T-cell (primary cell): ENCODE results near the gene ZNF263. TPM values are rescaled to one million over a fixed set of nuclear protein-coding genes. Genes with fewer than 3 reads are reported as not detected.

Experiments used
- ATAC-seq, 4 experiments: fragments of 200-7000 bp in 3 of 4; fragments of 150-1000 bp in 1 of 4; cut with Tn5 transposase; replicated peaks in 1 of 4; 1 replicate in 3 of 4; 2 replicates in 1 of 4; pipeline ENCODE4 v1.10.0; 2021; ENCODE audit warnings: moderate library complexity in 3 of 4, mild to moderate bottlenecking in 2 of 4, moderate number of reproducible peaks in 1 of 4
- CTCF ChIA-PET, 2 donors: fragments of 300-600 bp; sonication (Branson Sonifier 250); formaldehyde crosslinking; loops; one replicate each; lab custom pipeline; 2022; ENCODE audit warnings: antibody characterized with exemption in 2 of 2; lab: Charles Lee
- POLR2A ChIA-PET, 2 donors: fragments of 300-600 bp; sonication (Branson Sonifier 250); formaldehyde crosslinking; loops; one replicate each; lab custom pipeline; 2022; ENCODE audit warnings: antibody characterized with exemption in 2 of 2; lab: Charles Lee
- DNase-seq, 35 experiments: peaks; one replicate each; pipeline versions ENCODE4 v3.0.0 to v3.0.0-alpha.2; 2013 to 2023
- H3K27ac ChIP-seq: one replicate; pipeline ENCODE4 v1.5.1; 2013; ENCODE audit warnings: low read length
- H3K27me3 ChIP-seq, 2 experiments: replicated peaks in 1 of 2; 1 replicate in 1 of 2; 2 replicates in 1 of 2; pipeline versions ENCODE4 v1.6.1 to v1.7.0; 2013; ENCODE audit warnings: low read length in 1 of 2, mixed read lengths in 1 of 2; ENCODE audit not compliant: control insufficient read depth in 2 of 2, insufficient read depth in 2 of 2; ENCODE audit errors: extremely low read depth in 1 of 2
- H3K36me3 ChIP-seq, 2 donors: 1 replicate in 1 of 2; 2 replicates in 1 of 2; pipeline versions ENCODE4 v1.6.1 to v1.7.0; 2013; ENCODE audit warnings: low read length in 1 of 2; ENCODE audit not compliant: control insufficient read depth in 2 of 2, insufficient read depth in 1 of 2; ENCODE audit errors: extremely low read depth in 1 of 2
- H3K4me1 ChIP-seq, 2 experiments: 1 replicate in 1 of 2; 2 replicates in 1 of 2; pipeline versions ENCODE4 v1.6.1 to v1.7.0; 2013; ENCODE audit warnings: low read length in 2 of 2, mixed read lengths in 1 of 2; ENCODE audit not compliant: insufficient read depth in 2 of 2, control insufficient read depth in 1 of 2; ENCODE audit errors: extremely low read depth in 1 of 2
- H3K4me3 ChIP-seq, 2 donors: 1 replicate in 1 of 2; 2 replicates in 1 of 2; pipeline versions ENCODE4 v1.5.1 to v1.7.0; 2013; ENCODE audit warnings: mild to moderate bottlenecking in 2 of 2, low read length in 1 of 2, moderate library complexity in 1 of 2; ENCODE audit not compliant: control insufficient read depth in 1 of 2; ENCODE audit errors: extremely low read depth in 1 of 2
- H3K9me3 ChIP-seq: 2 replicates; pipeline ENCODE4 v1.7.0; 2013
- H3K27ac Mint-ChIP-seq, 2 donors: one replicate each; pipeline ENCODE4 v1.8.0; 2020 to 2021; ENCODE audit warnings: mild to moderate bottlenecking in 2 of 2, mixed read lengths in 2 of 2
- H3K27me3 Mint-ChIP-seq, 2 donors: one replicate each; pipeline ENCODE4 v1.8.0; 2021 to 2022; ENCODE audit warnings: mixed read lengths in 2 of 2
- H3K36me3 Mint-ChIP-seq: one replicate; pipeline ENCODE4 v1.8.0; 2021; ENCODE audit warnings: mixed read lengths
- H3K4me1 Mint-ChIP-seq, 3 donors: one replicate each; pipeline ENCODE4 v1.8.0; 2020 to 2022; ENCODE audit warnings: mixed read lengths in 3 of 3, mild to moderate bottlenecking in 1 of 3
- H3K4me3 Mint-ChIP-seq, 3 donors: one replicate each; pipeline ENCODE4 v1.8.0; 2020 to 2022; ENCODE audit warnings: mild to moderate bottlenecking in 3 of 3, mixed read lengths in 3 of 3, moderate library complexity in 3 of 3
- H3K9me3 Mint-ChIP-seq, 3 donors: one replicate each; pipeline ENCODE4 v1.8.0; 2020 to 2022; ENCODE audit warnings: mixed read lengths in 3 of 3
- WGBS: methylation state at CpG from one replicate; pipeline ENCODE4 v1.1.5; 2013; ENCODE audit warnings: missing lambda C conversion rate; ENCODE audit not compliant: insufficient coverage; 5-methylcytosine and 5-hydroxymethylcytosine counted together
- total RNA-seq, 35 experiments: library from RNA in 6 of 35; stranded (reverse) in 6 of 35; fragments of 120-200 nt in 1 of 35; gene quantifications; one replicate each; pipeline versions ENCODE4 v1.2.1 to v1.2.4 and lab custom pipeline; 2013 to 2026

ZNF263 gene
- total RNA-seq, 5 donors from 2014 or later (not counting 1 experiment from before 2014, with no cell fraction given) = 28.6 to 50.9 (median 44.3) TPM

- Histone ChIP-seq H3K9me3 (peaks cover 16% of the 10 kb centered on the region), H3K27me3 (no peaks in the 10 kb centered on the region), H3K36me3 (peaks cover 3 to 18% of the 10 kb centered on the region in 2 donors), H3K4me1 (peaks cover 5 to 17% of the 10 kb centered on the region in 2 experiments), H3K4me3 (peak overlapping the region in 1 of 2 donors; percentile 96), H3K27ac (no peak overlapping the region)
- CTCF ChIA-PET = no interaction called here
- Mint-ChIP-seq H3K4me3 (peak overlapping the region; percentile 78 to 81 (median 80)), H3K4me1 (peaks cover 7 to 30% (median 22%) of the 10 kb centered on the region in 3 donors), H3K27ac (peak overlapping the region; percentile 65 to 80), H3K36me3 (peaks cover 55% of the 10 kb centered on the region), H3K27me3 (no peaks in the 10 kb centered on the region), H3K9me3 (peaks cover 13 to 48% (median 43%) of the 10 kb centered on the region in 3 donors)
- DNase-seq = no peak
- POLR2A ChIA-PET = interaction anchor here in 1 of 2 donors (0.5 kb wide), 1 partner anchor 43 kb away, joined by 3 read pairs; no protein-coding TSS in a partner anchor
- no peak for ATAC-seq
- 80% methylated on average over 1 of the region's 4 CpGs for WGBS
Measured at GRCh38 chr16:3304370-3304769, 21.1 kb downstream of the ZNF263 start.

GRCh38 chr16:3305109-3306068 is 22.1 kb downstream of the ZNF263 start, which contains the start of the genes TIGD7 and ZNF75A:
Gene TIGD7, minus strand, starts transcription at chr16:3305430. Its CDS starts 4,816 bp downstream, at chr16:3300614.
Gene ZNF75A, plus strand, starts transcription at chr16:3305497. Its CDS starts 2,932 bp downstream, at chr16:3308429.
- no peaks in the 10 kb centered on the region for H3K27me3 ChIP-seq
- peak within 1 kb of the TSS; percentile 93 to 96 for H3K4me3 ChIP-seq
- ChIA-PET POLR2A (interaction anchor here (0.5 to 0.6 kb wide), 2 partner anchors 17 to 42 kb away, joined by 3 read pairs; no protein-coding TSS in a partner anchor), CTCF (no interaction called here)
- peak within 1 kb of the TSS; percentile 78 to 81 (median 80) for H3K4me3 Mint-ChIP-seq
- peaks cover 16% of the 10 kb centered on the region for H3K9me3 ChIP-seq
- DNase-seq (peak; percentile 65 to 91 (median 80)), ATAC-seq (peak; percentile 95 to 97 (median 96))
- H3K4me1 ChIP-seq = peaks cover 5 to 17% of the 10 kb centered on the region in 2 experiments
- peak within 1 kb of the TSS; percentile 91 for H3K27ac ChIP-seq
- no peaks in the 10 kb centered on the region for H3K27me3 Mint-ChIP-seq
- under 1% methylated on average over 103 of the region's 103 CpGs for WGBS
- peaks cover 11 to 20% of the 10 kb centered on the region in 2 donors for H3K36me3 ChIP-seq
- H3K36me3 Mint-ChIP-seq = peaks cover 52% of the 10 kb centered on the region
- peak within 1 kb of the TSS; percentile 76 to 80 for H3K27ac Mint-ChIP-seq
- H3K4me1 Mint-ChIP-seq = peaks cover 7 to 30% (median 22%) of the 10 kb centered on the region in 3 donors
- peaks cover 11 to 39% (median 32%) of the 10 kb centered on the region in 3 donors for H3K9me3 Mint-ChIP-seq

- Histone ChIP-seq H3K27me3 (no peaks in the 10 kb centered on the region), H3K4me1 (peaks cover 5 to 17% of the 10 kb centered on the region in 2 experiments), H3K9me3 (peaks cover 15% of the 10 kb centered on the region), H3K27ac (peak overlapping the region; percentile 91), H3K4me3 (peak overlapping the region; percentile 93 to 96), H3K36me3 (peaks cover 11 to 20% of the 10 kb centered on the region in 2 donors)
- Mint-ChIP-seq H3K9me3 (peaks cover 11 to 37% (median 29%) of the 10 kb centered on the region in 3 donors), H3K27me3 (no peaks in the 10 kb centered on the region), H3K27ac (peak overlapping the region; percentile 69 to 76), H3K36me3 (peaks cover 52% of the 10 kb centered on the region), H3K4me3 (peak overlapping the region; percentile 78 to 81 (median 80)), H3K4me1 (peaks cover 7 to 30% (median 22%) of the 10 kb centered on the region in 3 donors)
- no peak for ATAC-seq
- WGBS = 46% methylated on average over 5 of the region's 11 CpGs
- DNase-seq = no peak
- POLR2A ChIA-PET = no interaction called here
- CTCF ChIA-PET = no interaction called here
Measured at GRCh38 chr16:3306078-3306477, 22.8 kb downstream of the ZNF263 start.

GRCh38 chr16:3311496-3311895 is 28.2 kb downstream of the ZNF263 start:
- ATAC-seq (no peak), DNase-seq (no peak)
- POLR2A ChIA-PET = interaction anchor here in 1 of 2 donors (0.6 kb wide), 1 partner anchor 228 kb away, joined by 3 read pairs; no protein-coding TSS in a partner anchor
- Histone ChIP-seq H3K36me3 (peaks cover 20 to 41% of the 10 kb centered on the region in 2 donors), H3K27me3 (no peaks in the 10 kb centered on the region), H3K27ac (no peak overlapping the region), H3K9me3 (peaks cover 18% of the 10 kb centered on the region), H3K4me1 (peaks cover 0 to 1% of the 10 kb centered on the region in 2 experiments), H3K4me3 (no peak overlapping the region)
- Mint-ChIP-seq H3K4me1 (peaks cover 7 to 12% (median 8%) of the 10 kb centered on the region in 3 donors), H3K27me3 (no peaks in the 10 kb centered on the region), H3K36me3 (peaks cover 81% of the 10 kb centered on the region), H3K27ac (no peak overlapping the region), H3K9me3 (peaks cover 29 to 58% (median 53%) of the 10 kb centered on the region in 3 donors), H3K4me3 (no peak overlapping the region)
- 94% methylated on average over 3 of the region's 4 CpGs for WGBS
- CTCF ChIA-PET = no interaction called here

GRCh38 chr16:3317315-3317999 is 34.2 kb downstream of the ZNF263 start:
- no peaks in the 10 kb centered on the region for H3K27me3 Mint-ChIP-seq
- CTCF ChIA-PET = interaction anchor here in 1 of 2 donors (0.6 kb wide), 1 partner anchor 301 kb away, joined by 3 read pairs; no protein-coding TSS in a partner anchor
- DNase-seq = peak in 1 of 35 experiments; percentile 7
- no peak overlapping the region for H3K27ac Mint-ChIP-seq
- H3K4me3 ChIP-seq = peak overlapping the region in 1 of 2 donors; percentile 35
- H3K9me3 Mint-ChIP-seq = peaks cover 32 to 77% (median 68%) of the 10 kb centered on the region in 3 donors
- no peak overlapping the region for H3K27ac ChIP-seq
- no peak overlapping the region for H3K4me3 Mint-ChIP-seq
- H3K9me3 ChIP-seq = peaks cover 41% of the 10 kb centered on the region
- H3K4me1 ChIP-seq = no peaks in the 10 kb centered on the region
- WGBS = 100% methylated on average over 1 of the region's 3 CpGs
- POLR2A ChIA-PET = no interaction called here
- no peak for ATAC-seq
- H3K36me3 Mint-ChIP-seq = peaks cover 73% of the 10 kb centered on the region
- H3K4me1 Mint-ChIP-seq = no peaks in the 10 kb centered on the region
- H3K36me3 ChIP-seq = peaks cover 10 to 37% of the 10 kb centered on the region in 2 donors
- H3K27me3 ChIP-seq = no peaks in the 10 kb centered on the region
